Breast epithelium (tissue), 3 donors: ENCODE data around the gene CHP1.

Experiments used
- CTCF ChIP-seq, 3 donors: fragments of 450-650 bp; IDR thresholded peaks; one replicate each; pipeline ENCODE4 v1.5.1; 2016 to 2017; ENCODE audit warnings: antibody characterized with exemption in 3 of 3, mild to moderate bottlenecking in 3 of 3, moderate library complexity in 3 of 3
- POLR2A ChIP-seq: fragments of 450-650 bp; IDR thresholded peaks from one replicate; pipeline ENCODE4 v1.6.1; 2016; ENCODE audit warnings: antibody characterized with exemption, mild to moderate bottlenecking, moderate library complexity
- POLR2AphosphoS5 ChIP-seq, 3 donors: sonication (generic); formaldehyde crosslinking; IDR thresholded peaks; one replicate each; pipeline ENCODE4 v1.6.1; 2017; ENCODE audit warnings: antibody characterized with exemption in 3 of 3

DNA sequence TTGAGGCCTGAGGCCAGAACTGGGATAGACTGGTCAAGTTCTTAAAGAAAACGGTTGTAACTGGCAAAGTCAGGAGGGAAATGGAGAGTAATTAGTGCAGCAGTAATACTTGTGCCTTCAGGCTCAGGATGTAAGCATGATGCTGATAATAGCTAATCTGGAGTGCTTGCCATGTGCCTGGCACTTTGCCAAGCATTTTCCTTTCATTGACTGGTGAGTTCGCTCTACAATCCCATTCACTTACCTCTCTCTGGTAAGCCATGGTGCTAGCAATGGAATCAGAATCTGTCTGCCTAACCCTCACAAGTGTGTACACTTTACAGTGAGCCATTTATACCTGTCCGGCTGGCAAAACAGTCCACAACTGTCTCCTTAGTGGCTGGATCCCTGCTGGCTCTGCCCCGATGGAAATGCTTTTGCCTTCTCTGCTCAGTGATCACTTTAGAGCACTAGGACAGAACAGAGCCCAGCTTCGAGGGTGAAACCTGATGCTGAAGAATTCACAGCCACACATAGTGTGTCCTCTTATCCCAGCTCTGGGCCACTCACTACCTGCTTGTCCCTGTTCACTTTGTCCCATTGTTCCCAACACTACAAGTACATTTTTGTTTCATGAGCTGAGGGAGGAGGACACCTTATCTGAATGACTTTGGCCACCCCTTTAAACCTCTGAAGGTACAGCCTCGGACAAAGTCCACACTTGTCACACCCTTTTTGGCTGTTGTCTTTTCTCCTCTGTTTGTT, 10.3 kb downstream of the CHP1 start:
- no peak for TF ChIP-seq CTCF (IDR thresholded peaks at IDR 0.05)
- TF ChIP-seq POLR2A, result no peak
- TF ChIP-seq POLR2AphosphoS5 (IDR thresholded peaks at IDR 0.05), result no peak
